B cell (primary cell): Measurements from ENCODE around the gene DNAJB12.

Experiments used
- CTCF ChIP-seq: fragments of 200-600 bp; IDR thresholded peaks from one replicate; pipeline ENCODE4 v1.8.0; 2022; ENCODE audit warnings: antibody characterized with exemption, mild to moderate bottlenecking
- EZH2 ChIP-seq: IDR thresholded peaks from 2 replicates; pipeline ENCODE4 v1.6.1; 2012; ENCODE audit warnings: borderline replicate concordance, low read depth, mild to moderate bottlenecking, moderate library complexity, low read length; ENCODE audit not compliant: insufficient read depth, poor library complexity, severe bottlenecking

GRCh38 chr10:72328829-72329204 lies 25.9 kb downstream of the DNAJB12 start:
- TF ChIP-seq CTCF = no peak
- TF ChIP-seq EZH2 = no peak
